Left colon (tissue), 2 donors: ENCODE data around the gene BCAN. TPM values are rescaled to one million over a fixed set of nuclear protein-coding genes. Genes with fewer than 3 reads are reported as not detected.

ENCODE experiments used
- ATAC-seq: fragments of 200-7000 bp; cut with Tn5 transposase; one replicate; pipeline ENCODE4 v1.9.1; 2020; ENCODE audit warnings: mild to moderate bottlenecking, moderate library complexity
- DNase-seq, 2 donors: peaks; one replicate each; pipeline ENCODE4 v3.0.0-alpha.2; 2020
- intact Hi-C, 2 donors: fragments of 100-400 bp; cut with DNase I in 1 of 2; cut with micrococcal nuclease in 1 of 2; formaldehyde crosslinking; loops; one replicate each; pipeline versions ENCODE4 v1.11.2 to v1.14.0; 2022; cut with DNase I, micrococcal nuclease
- total RNA-seq, 2 donors: library from RNA; stranded (reverse); fragmentation: NEBNext Ultra II Directional; extraction: Animal tissue kit (Norgen Biotek cat#: 25700); gene quantifications; one replicate each; pipeline ENCODE4 v1.2.1, GENCODE V29; 2021
- donor health status: DM: no; HTN: no; CAD: no.
- donor health status: DM: yes; HTN: yes; CAD: no.

The BCAN gene
- total RNA-seq, 2 donors from 2014 or later, result not detected

GRCh38 chr1:156667968-156668709, 26.2 kb downstream of the BCAN start:
- ATAC-seq (no peak), DNase-seq (no peak)
- intact Hi-C loops, result no loop called here

- no peak for ATAC-seq
- DNase-seq, result no peak
- intact Hi-C loops, result no loop called here
Measured at GRCh38 chr1:156668801-156669637, 27.1 kb downstream of the BCAN start.

GRCh38 chr1:156669794-156670193, 27.9 kb downstream of the BCAN start:
- DNase-seq (no peak), ATAC-seq (no peak)

GRCh38 chr1:156670359-156670758, 28.4 kb downstream of the BCAN start:
- intact Hi-C loops, result no loop called here
- no peak for ATAC-seq
- DNase-seq, result no peak

More at GRCh38 chr1:156669794-156670193, 27.9 kb downstream of the BCAN start:
- intact Hi-C loops, result no loop called here

GRCh38 chr1:156670791-156671190, 28.9 kb downstream of the BCAN start:
- intact Hi-C loops, result no loop called here
- ATAC-seq (no peak), DNase-seq (no peak)

GRCh38 chr1:156671804-156672203, 29.9 kb downstream of the BCAN start:
- DNase-seq (no peak), ATAC-seq (no peak)
- intact Hi-C loops, result no loop called here

- ATAC-seq (no peak), DNase-seq (no peak)
- intact Hi-C loops, result no loop called here
Measured at GRCh38 chr1:156673387-156674121, 31.6 kb downstream of the BCAN start.

- no peak for ATAC-seq
- intact Hi-C loops, result no loop called here
- no peak for DNase-seq
Measured at GRCh38 chr1:156675210-156676113, 33.5 kb downstream of the BCAN start.

- ATAC-seq (no peak), DNase-seq (no peak)
- intact Hi-C loops, result no loop called here
Measured at GRCh38 chr1:156676114-156676819, 34.4 kb downstream of the BCAN start.

- DNase-seq (peak in 1 of 2 donors; percentile 47), ATAC-seq (peak; percentile 65)
- intact Hi-C loops, result no loop called here
Measured at GRCh38 chr1:156676820-156677615, 35.1 kb downstream of the BCAN start, which contains the start of gene NES. NES (minus strand) TSS chr1:156677407; CDS start chr1:156677264, 143 bp downstream.

- intact Hi-C loops, result no loop called here
- DNase-seq, result peak; percentile 61 to 63
- peak; percentile 77 for ATAC-seq
Measured at GRCh38 chr1:156677616-156678596, 36.0 kb downstream of the BCAN start.

- intact Hi-C loops, result no loop called here
- ATAC-seq, result no peak
- no peak for DNase-seq
Measured at GRCh38 chr1:156680056-156680455, 38.1 kb downstream of the BCAN start.

- no peak for ATAC-seq
- no peak for DNase-seq
- intact Hi-C loops, result no loop called here
Measured at GRCh38 chr1:156681196-156681960, 39.5 kb downstream of the BCAN start.

- DNase-seq (no peak), ATAC-seq (no peak)
- intact Hi-C loops, result no loop called here
Measured at GRCh38 chr1:156682166-156682890, 40.4 kb downstream of the BCAN start.
